ENCODE data around the gene PHLDB3. TPM values are rescaled to one million over a fixed set of nuclear protein-coding genes. Genes with fewer than 3 reads are reported as not detected.
A peak's percentile ranks its signal among the peaks of the same experiment; 100 is the strongest.

PHLDB3 gene
- total RNA-seq, 1 donor from 2014 or later, result 3.4 TPM

DNA sequence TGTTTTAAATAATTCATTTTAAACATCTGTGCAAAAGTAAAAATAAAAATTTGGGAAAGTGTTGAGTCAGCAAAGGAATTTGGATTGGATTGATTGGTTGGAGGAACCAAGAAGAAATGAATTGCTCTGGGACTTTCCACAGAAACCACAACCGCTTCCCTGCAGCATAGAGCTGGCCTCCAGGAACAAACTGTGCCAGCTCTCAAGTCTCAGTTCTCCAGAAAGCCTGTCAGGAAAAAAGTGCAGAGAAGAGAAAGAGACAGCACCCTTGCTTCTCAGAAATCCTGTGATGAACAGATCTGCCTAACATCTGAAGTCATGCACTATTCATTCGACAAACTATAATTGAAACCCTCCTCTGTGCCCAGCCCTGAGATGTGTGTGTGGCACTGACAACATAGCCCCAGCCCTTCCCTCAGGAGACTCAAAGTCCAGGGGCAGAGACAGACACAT, 54.0 kb downstream of the PHLDB3 start:
- H3K27me3 ChIP-seq, result no peaks in the 10 kb centered on the region
- H3K36me3 ChIP-seq, result no peaks in the 10 kb centered on the region
- no peak overlapping the region for H3K4me2 ChIP-seq
- H4K20me1 ChIP-seq (ENCODE audit: low read depth), result no peaks in the 10 kb centered on the region
- H3K79me2 ChIP-seq (ENCODE audit: low read depth), result no peaks in the 10 kb centered on the region
- no peaks in the 10 kb centered on the region for H3K4me1 ChIP-seq
- DNase-seq (ENCODE audit: low spot score), result no peak
- no peak overlapping the region for H3K27ac ChIP-seq
- Mint-ChIP-seq H3K4me3 (no peak overlapping the region), H3K9me3 (peaks cover 6% of the 10 kb centered on the region), H3K36me3 (no peaks in the 10 kb centered on the region), H3K27me3 (ENCODE audit: insufficient read depth, low read depth) (peaks cover 3% of the 10 kb centered on the region), H3K4me1 (no peaks in the 10 kb centered on the region), H3K27ac (no peak overlapping the region)
- no peak for TF ChIP-seq EZH2phosphoT487 (IDR thresholded peaks at IDR 0.05)
- TF ChIP-seq, protein P1, sequence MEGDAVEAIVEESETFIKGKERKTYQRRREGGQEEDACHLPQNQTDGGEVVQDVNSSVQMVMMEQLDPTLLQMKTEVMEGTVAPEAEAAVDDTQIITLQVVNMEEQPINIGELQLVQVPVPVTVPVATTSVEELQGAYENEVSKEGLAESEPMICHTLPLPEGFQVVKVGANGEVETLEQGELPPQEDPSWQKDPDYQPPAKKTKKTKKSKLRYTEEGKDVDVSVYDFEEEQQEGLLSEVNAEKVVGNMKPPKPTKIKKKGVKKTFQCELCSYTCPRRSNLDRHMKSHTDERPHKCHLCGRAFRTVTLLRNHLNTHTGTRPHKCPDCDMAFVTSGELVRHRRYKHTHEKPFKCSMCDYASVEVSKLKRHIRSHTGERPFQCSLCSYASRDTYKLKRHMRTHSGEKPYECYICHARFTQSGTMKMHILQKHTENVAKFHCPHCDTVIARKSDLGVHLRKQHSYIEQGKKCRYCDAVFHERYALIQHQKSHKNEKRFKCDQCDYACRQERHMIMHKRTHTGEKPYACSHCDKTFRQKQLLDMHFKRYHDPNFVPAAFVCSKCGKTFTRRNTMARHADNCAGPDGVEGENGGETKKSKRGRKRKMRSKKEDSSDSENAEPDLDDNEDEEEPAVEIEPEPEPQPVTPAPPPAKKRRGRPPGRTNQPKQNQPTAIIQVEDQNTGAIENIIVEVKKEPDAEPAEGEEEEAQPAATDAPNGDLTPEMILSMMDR (IDR thresholded peaks at IDR 0.05), result no peak
- no peak for TF ChIP-seq EZH2 (IDR thresholded peaks at IDR 0.05)
- H3K9me3 ChIP-seq (ENCODE audit: low read depth), result no peaks in the 10 kb centered on the region
- no peak overlapping the region for H3K9ac ChIP-seq
- no peaks in the 10 kb centered on the region for H3F3A ChIP-seq (ENCODE audit: low read depth)
- H3K4me3 ChIP-seq, result no peak overlapping the region
- no peak overlapping the region for H2AFZ ChIP-seq (replicated peaks)

DNA sequence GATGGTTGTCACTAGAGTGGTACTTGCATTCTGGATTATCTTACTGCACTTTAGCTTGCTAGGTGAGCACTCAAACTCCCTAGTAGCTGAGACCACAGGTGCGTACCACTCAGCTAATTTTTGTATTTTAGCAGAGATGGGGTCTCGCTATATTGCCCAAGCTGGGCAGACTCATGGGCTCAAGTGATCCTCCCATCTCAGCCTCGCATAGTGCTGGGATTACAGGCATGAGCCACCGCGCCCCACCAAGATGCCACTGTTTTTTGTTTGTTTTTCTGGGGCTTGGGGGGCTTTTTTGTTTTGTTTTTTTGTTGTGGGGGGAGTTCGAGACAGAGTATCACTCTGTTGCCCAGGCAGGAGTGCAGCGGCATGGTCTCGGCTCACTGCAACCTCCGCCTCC, 56.9 kb downstream of the PHLDB3 start:
- H3K4me3 Mint-ChIP-seq, result no peak overlapping the region
- Histone ChIP-seq H3K4me1 (no peaks in the 10 kb centered on the region), H3K36me3 (no peaks in the 10 kb centered on the region)

DNA sequence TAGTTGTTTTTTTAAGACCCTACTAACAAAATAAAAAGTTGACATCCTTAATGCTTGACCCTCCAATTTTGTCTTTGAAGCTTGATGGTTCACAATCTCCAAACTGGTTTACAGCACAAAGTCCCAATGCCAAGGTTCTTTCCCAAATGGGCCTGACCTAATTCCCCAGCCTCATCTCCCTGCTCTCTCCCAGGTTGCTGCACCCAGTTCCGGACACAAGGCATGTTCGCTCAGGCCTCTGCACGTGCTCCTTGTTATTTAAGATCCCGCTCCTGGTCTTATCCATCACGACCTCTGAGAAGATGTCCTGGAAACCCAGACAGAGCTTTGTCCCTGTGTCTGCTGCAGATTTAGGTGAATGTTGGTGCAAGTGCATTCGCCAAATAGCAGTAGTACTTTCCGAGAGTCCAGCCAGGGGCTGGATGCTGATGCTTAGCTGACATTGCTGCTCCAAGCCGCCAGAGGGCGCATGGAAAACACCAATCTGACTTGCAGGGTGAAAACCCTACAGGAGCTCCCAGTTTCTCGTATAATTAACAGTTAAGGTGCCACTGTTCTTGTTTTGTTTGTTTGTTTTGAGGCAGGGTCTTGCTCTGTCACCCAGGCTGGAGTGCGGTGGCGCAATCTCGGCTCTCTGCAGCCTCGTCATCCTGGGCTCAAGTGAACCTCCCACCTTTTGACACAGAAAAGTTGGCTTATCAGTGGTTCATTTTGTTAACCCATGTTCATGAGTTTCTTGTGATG, 57.6 kb downstream of the PHLDB3 start:
- peak overlapping the region; percentile 62 for H3K27ac Mint-ChIP-seq
- H3K4me1 ChIP-seq, result no peaks in the 10 kb centered on the region
- H3K4me3 Mint-ChIP-seq, result no peak overlapping the region

More for the DNA sequence above, 56.9 kb downstream of the PHLDB3 start:
- H3F3A ChIP-seq (ENCODE audit: low read depth), result no peaks in the 10 kb centered on the region
- no peak overlapping the region for H2AFZ ChIP-seq (replicated peaks)
- no peak overlapping the region for H3K9ac ChIP-seq
- Mint-ChIP-seq H3K4me1 (no peaks in the 10 kb centered on the region), H3K36me3 (no peaks in the 10 kb centered on the region), H3K9me3 (peaks cover 5% of the 10 kb centered on the region), H3K27me3 (ENCODE audit: insufficient read depth, low read depth) (peaks cover 3% of the 10 kb centered on the region), H3K27ac (no peak overlapping the region)
- no peaks in the 10 kb centered on the region for H4K20me1 ChIP-seq (ENCODE audit: low read depth)
- H3K27me3 ChIP-seq, result no peaks in the 10 kb centered on the region
- no peaks in the 10 kb centered on the region for H3K79me2 ChIP-seq (ENCODE audit: low read depth)
- no peak overlapping the region for H3K4me3 ChIP-seq
- TF ChIP-seq, protein P1 (IDR thresholded peaks at IDR 0.05), result no peak
- TF ChIP-seq EZH2 (IDR thresholded peaks at IDR 0.05) (no peak), EZH2phosphoT487 (IDR thresholded peaks at IDR 0.05) (no peak)
- H3K27ac ChIP-seq, result no peak overlapping the region
- no peak overlapping the region for H3K4me2 ChIP-seq
- DNase-seq (ENCODE audit: low spot score), result no peak
- no peaks in the 10 kb centered on the region for H3K9me3 ChIP-seq (ENCODE audit: low read depth)

More for the DNA sequence above, 57.6 kb downstream of the PHLDB3 start:
- H3K79me2 ChIP-seq (ENCODE audit: low read depth), result no peaks in the 10 kb centered on the region
- H3K27me3 ChIP-seq, result no peaks in the 10 kb centered on the region
- H3K9ac ChIP-seq, result no peak overlapping the region
- H3K9me3 Mint-ChIP-seq, result no peaks in the 10 kb centered on the region
- DNase-seq (ENCODE audit: low spot score), result peak; percentile 84
- H3K27ac ChIP-seq, result no peak overlapping the region
- no peaks in the 10 kb centered on the region for H3K36me3 ChIP-seq
- no peak overlapping the region for H3K4me2 ChIP-seq
- H3F3A ChIP-seq (ENCODE audit: low read depth), result no peaks in the 10 kb centered on the region
- no peaks in the 10 kb centered on the region for H3K36me3 Mint-ChIP-seq
- no peaks in the 10 kb centered on the region for H4K20me1 ChIP-seq (ENCODE audit: low read depth)
- H3K4me3 ChIP-seq, result no peak overlapping the region
- peak overlapping the region; percentile 96 for H2AFZ ChIP-seq (replicated peaks)
- peaks cover 3% of the 10 kb centered on the region for H3K27me3 Mint-ChIP-seq (ENCODE audit: insufficient read depth, low read depth)
- H3K9me3 ChIP-seq (ENCODE audit: low read depth), result no peaks in the 10 kb centered on the region
- no peaks in the 10 kb centered on the region for H3K4me1 Mint-ChIP-seq
- TF ChIP-seq, protein P1 (IDR thresholded peaks at IDR 0.05), result peak; percentile 94
- no peak for TF ChIP-seq EZH2phosphoT487 (IDR thresholded peaks at IDR 0.05)

All from neural progenitor cell (in vitro differentiated cells).